GM18502 (cell line): ENCODE measurements around the gene IDH3A.
"Not testable (repeated sequence)": the region's sequence is repeated elsewhere in the genome, so short reads cannot be mapped to it uniquely, and the experiment has no call there.

Experiments
- ATAC-seq: cut with Tn5 transposase; IDR thresholded peaks from one replicate; pipeline ENCODE4 v1.9.1; 2021; ENCODE audit warnings: mild to moderate bottlenecking; ENCODE audit not compliant: unreplicated experiment, poor library complexity

IDH3A gene

DNA sequence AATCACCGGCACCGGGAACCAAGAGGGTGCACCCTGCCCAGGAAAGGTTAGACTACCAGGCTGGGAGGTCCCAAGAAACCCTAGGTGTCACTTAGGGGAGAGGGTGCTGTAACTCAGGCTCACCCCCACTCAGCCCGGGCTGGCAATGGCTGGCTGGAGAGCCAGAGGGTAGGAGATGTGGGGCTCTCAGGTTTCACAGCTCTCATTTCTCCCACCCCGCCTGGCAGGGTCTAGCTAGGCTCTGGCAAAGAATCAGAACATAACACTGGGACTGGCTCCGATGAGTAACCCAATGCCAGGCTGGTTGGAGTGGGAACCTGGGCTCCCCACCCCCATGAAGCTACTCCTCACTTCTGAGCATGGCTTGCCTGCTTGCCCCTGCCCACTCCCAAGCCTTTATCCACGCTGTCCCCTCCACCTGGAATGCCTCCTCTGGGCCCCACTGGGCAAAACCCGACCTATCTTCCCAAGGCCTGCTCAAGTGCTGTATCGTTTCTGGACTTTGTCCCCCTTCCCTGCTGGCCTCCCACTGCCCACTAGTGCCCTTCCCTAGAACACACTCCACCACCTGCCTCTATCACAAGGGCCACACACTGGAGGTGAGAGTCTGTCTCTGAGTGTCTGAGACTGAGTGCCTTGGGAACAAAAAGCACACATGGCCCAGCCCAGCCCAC is 19.9 kb upstream of the IDH3A start:
- no peak for ATAC-seq

- no peak for ATAC-seq
Measured at GRCh38 chr15:78129751-78130287, 19.3 kb upstream of the IDH3A start.

- no peak for ATAC-seq
Measured at GRCh38 chr15:78130466-78131294, 18.5 kb upstream of the IDH3A start.

- peak; percentile 84 for ATAC-seq
Measured at GRCh38 chr15:78131295-78132061, 17.7 kb upstream of the IDH3A start, which contains the start of gene CIB2. TSS of gene CIB2 (minus strand) at chr15:78131445. CDS start at chr15:78131215, 230 bp downstream.

DNA sequence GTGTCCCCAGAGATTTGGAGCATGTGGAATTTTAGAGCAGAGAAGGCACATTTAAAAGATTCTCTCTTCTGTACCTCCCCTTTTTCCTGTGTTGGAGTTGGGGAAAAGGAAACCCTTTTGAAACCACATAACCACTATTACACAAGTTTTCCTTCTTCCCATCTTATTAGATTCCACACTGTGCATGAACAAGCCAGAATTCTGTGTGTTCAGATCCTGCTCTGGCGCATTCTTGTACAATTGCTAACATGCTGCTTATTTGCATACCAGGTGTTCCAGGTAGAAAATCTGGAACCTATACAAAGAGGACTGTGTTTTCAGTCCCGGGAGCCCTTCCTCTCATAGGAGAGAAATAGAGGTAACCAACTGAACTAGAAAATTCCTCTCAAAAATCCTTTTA is 15.4 kb upstream of the IDH3A start:
- no peak for ATAC-seq

- ATAC-seq: no peak
Measured at GRCh38 chr15:78139578-78139977, 9.6 kb upstream of the IDH3A start.

- no peak for ATAC-seq
Measured at GRCh38 chr15:78140292-78140691, 8.9 kb upstream of the IDH3A start.

DNA sequence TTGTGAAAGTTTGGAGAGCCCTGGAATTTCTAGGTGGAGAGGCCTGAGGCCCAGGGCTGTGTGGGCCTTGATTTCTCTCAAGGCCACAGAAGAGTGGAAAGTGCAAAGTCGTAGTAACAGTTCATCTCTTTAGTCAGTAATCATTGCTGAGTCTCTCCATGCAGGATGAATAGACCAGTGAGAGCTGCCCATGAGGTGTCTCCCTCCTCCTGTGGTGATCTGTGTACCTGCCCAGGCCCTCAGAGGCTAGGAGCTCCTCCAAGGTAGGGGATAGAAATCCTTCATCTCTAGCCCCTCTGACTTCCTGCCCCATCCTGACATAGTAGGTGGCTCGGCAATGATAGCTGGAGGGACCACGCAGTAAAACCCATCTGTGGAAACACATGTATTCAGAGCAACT is 6.8 kb upstream of the IDH3A start:
- ATAC-seq: no peak

DNA sequence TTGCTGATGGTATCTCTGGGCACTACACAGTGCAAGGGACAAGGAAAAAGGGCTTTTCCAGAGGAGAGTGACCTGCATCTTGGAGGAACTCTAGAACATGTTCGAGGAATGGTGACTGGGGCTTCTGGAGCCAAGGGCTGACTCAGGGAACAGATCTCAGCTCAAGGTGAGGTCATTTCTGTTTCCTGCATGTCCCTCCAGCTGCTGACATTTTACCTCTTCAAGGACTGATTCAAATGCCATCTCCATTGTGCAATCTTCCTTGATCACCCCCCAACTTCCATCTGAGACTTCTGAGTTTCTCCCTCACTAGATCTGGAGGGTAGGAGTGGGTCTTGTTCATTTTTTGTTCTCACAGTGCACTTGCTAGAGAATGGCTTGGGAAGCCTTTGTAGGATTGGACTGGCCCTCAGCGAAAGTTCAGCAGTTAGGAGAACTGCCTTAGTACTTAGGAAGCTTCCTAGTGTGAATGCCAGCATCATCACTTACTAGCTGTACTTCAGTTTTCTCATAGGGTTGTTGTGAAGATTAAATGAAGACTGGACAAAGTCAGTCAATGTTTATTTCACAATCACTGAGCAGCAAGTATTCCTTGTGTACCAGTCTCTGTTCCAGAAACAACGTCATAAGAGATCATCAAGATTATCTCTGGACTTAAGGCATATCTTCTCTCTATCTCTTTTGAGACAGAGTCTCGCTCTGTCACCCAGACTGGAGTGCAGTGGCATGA is 2.6 kb upstream of the IDH3A start:
- ATAC-seq: no peak

DNA sequence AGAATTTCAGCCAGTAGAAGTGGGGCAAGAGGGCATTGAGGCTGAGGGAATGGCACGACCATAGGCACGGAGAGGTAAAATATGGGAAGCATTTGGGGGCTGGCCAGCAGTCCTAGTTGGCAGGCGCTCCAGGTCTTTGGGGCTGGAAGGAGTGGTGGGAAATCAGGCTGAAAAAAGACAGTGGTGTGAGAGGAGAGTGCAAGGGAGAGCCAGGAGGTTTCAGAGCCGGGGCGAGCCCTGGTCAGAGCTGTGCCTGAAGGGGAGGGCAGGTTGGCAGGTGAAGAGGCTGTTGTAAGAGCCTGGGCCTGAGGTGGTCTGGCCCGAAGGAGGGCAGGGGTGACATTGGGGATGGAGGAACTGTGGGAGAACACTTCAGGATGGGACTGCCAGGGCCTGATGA is 1.6 kb upstream of the IDH3A start:
- no peak for ATAC-seq

GRCh38 chr15:78148392-78149067 is 632 bp upstream of the IDH3A start:
- ATAC-seq: no peak

DNA sequence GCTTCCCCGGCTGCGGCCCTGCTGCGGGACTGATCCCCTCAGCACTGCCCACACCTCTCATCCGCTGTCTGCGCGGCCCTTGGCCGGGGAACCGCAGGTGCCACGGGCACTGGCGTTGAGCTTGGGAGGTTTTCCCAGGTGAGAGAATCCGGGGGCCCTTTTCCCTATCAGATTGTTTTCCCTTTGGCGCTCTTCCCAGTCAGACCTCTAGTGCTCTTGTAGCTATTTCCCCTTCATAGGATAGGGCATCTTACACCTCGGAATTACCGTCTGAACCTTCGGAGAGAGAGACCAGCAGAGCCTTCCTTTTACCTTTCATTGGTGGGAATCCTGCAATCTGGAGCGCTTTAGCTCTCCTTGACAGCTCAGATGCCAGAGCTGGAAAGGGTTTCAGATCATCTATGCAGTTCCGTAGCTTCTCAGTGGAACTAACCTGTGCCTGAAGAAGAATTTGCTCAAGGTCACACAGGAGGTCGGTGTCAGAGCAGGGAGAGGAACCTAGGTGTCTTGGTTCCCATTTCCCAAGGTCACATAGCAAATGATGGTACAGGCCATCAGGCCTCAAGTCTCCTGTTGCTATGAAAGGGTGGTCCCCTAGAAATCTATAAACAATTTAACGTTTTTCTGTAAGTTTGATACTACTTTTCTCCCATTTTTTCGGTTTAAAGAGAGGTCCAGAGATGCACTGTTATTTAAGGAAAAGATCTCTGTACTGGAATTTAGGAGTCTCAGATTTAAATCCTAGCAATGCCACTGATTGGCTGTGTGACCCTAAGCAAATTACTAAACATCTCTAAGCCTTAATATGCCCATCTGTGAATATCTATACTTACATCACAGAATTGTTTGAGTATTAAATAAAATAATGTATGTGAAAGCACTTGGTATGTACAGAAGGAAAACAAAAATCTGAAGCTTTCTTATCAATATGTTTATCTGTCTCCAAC is 916 bp downstream of the IDH3A start:
- no peak for ATAC-seq

DNA sequence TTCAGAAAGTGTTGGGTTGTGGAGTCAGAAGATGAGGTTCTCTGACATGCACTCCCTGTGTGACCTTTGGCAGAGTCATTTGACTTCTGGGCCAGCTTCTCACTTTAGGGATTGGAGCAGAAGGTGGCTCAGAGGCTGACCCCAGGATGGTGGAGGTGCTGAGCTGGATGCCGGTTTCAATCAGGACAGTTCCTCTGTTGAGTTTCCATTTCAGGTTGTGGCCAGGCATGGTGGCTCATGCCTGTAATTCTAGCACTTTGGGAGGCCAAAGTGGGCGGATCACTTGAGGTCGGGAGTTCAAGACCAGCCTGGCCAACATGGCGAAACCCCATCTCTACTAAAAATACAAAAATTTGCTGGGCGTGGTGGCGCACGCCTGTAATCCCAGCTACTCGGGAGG is 1.9 kb downstream of the IDH3A start:
- ATAC-seq: not testable (repeated sequence)

DNA sequence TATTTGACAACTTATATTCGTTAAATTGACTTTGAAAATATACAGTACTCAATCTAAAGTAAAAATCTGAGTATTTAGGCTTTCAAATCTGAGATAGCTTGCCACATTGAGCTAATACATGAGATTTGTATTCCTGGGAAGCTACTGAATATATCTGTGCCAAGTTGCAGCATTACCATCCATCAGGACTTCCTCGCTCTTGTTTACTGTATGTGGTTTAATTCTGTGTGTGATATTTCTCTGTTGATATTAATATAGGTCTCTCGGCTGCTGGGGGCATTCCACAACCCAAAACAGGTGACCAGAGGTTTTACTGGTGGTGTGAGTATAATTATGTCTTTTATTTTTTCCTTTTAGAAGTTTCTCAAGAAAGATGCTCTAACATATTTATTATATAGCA is 5.8 kb downstream of the IDH3A start:
- ATAC-seq: no peak

- ATAC-seq: no peak
Measured at GRCh38 chr15:78155355-78155939, 6.3 kb downstream of the IDH3A start.

GRCh38 chr15:78156653-78157052 is 7.5 kb downstream of the IDH3A start:
- no peak for ATAC-seq

- no peak for ATAC-seq
Measured at GRCh38 chr15:78157203-78157602, 8.0 kb downstream of the IDH3A start.

- no peak for ATAC-seq
Measured at GRCh38 chr15:78159395-78159794, 10.2 kb downstream of the IDH3A start.
